Panc1 (cell line): ENCODE results near the gene KMT2A. TPM values are rescaled to one million over a fixed set of nuclear protein-coding genes. Genes with fewer than 3 reads are reported as not detected.
"Not testable (repeated sequence)": the region's sequence is repeated elsewhere in the genome, so short reads cannot be mapped to it uniquely, and the experiment has no call there.

Source experiments
- ATAC-seq: fragments of 200-7000 bp; cut with Tn5 transposase; 2 replicates; pipeline ENCODE4 v1.9.1; 2020; ENCODE audit warnings: mild to moderate bottlenecking, moderate library complexity
- BruUV-seq: library from RNA; stranded (reverse); fragments of 400-500 nt; replicated peaks from 2 replicates; lab custom pipeline; 2021; lab: Mats Ljungman, UMichigan
- CTCF ChIA-PET: fragments of 300-600 bp; sonication (Branson Sonifier 250); formaldehyde crosslinking; loops from one replicate; lab custom pipeline; 2022; ENCODE audit warnings: antibody characterized with exemption; lab: Charles Lee
- POLR2A ChIA-PET: fragments of 300-600 bp; sonication (Branson Sonifier 250); formaldehyde crosslinking; loops from one replicate; lab custom pipeline; 2022; ENCODE audit warnings: antibody characterized with exemption; lab: Charles Lee
- DNase-seq: peaks from one replicate; pipeline ENCODE4 v3.0.0-alpha.2; 2010; ENCODE audit warnings: low read depth, low spot score
- H3K27ac ChIP-seq: 2 replicates; pipeline ENCODE4 v1.5.1; 2011; ENCODE audit warnings: mild to moderate bottlenecking, low read length, inconsistent platforms
- H3K27me3 ChIP-seq: fragments of 200-500 bp; sonication (Bioruptor generic); 2 replicates; pipeline ENCODE4 v1.6.0; 2014; ENCODE audit warnings: low read length, inconsistent platforms; ENCODE audit not compliant: control insufficient read depth, insufficient read depth
- H3K36me3 ChIP-seq: fragments of 200-500 bp; sonication (Bioruptor generic); 2 replicates; pipeline ENCODE4 v1.5.1; 2014; ENCODE audit warnings: inconsistent platforms, mild to moderate bottlenecking, low read length, moderate library complexity; ENCODE audit not compliant: control insufficient read depth, insufficient read depth
- H3K4me1 ChIP-seq: 2 replicates; pipeline ENCODE4 v1.5.1; 2011; ENCODE audit warnings: inconsistent platforms, mild to moderate bottlenecking, low read length, moderate library complexity; ENCODE audit not compliant: control insufficient read depth, insufficient read depth
- H3K4me3 ChIP-seq, 2 experiments: 2 replicates each; pipeline ENCODE4 v1.5.1; 2011 to 2012; ENCODE audit warnings: low read depth in 2 of 2, low read length in 2 of 2, mild to moderate bottlenecking in 2 of 2, inconsistent platforms in 1 of 2, moderate library complexity in 1 of 2
- H3K9me3 ChIP-seq: fragments of 200-500 bp; sonication (Bioruptor generic); 2 replicates; pipeline ENCODE4 v1.5.1; 2014; ENCODE audit warnings: low read depth, mild to moderate bottlenecking, inconsistent platforms, low read length, moderate library complexity; ENCODE audit not compliant: control insufficient read depth, insufficient read depth
- POLR2AphosphoS5 ChIP-seq: IDR thresholded peaks from 2 replicates; pipeline ENCODE4 v1.6.1; 2012; ENCODE audit warnings: mild to moderate bottlenecking, low read depth, low read length, moderate library complexity
- SIN3A ChIP-seq: IDR thresholded peaks from 2 replicates; pipeline ENCODE4 v1.6.1; 2012; ENCODE audit warnings: low read depth, mild to moderate bottlenecking, low read length, moderate library complexity, borderline replicate concordance; ENCODE audit not compliant: insufficient read depth
- TCF7L2 ChIP-seq: IDR thresholded peaks from 2 replicates; pipeline ENCODE4 v1.6.1; 2011; ENCODE audit warnings: mild to moderate bottlenecking, low read depth, low read length, inconsistent platforms
- in situ Hi-C: cut with HindIII; loops from 2 replicates; pipeline ENCODE4 v1.10.0; 2016; ENCODE audit warnings: low sequenced_read_pairs, low pct_unique_long_range_greater_than_20kb
- intact Hi-C: fragments of 100-400 bp; cut with micrococcal nuclease; formaldehyde crosslinking; loops from one replicate; pipeline ENCODE4 v1.10.0; 2022; ENCODE audit not compliant: unreplicated experiment
- total RNA-seq: library from RNA; stranded (reverse); gene quantifications from one replicate; pipeline ENCODE4 v1.2.1, GENCODE V29; 2021; ENCODE audit not compliant: unreplicated experiment
- TF ChIP-seq, protein P1 (sequence below), 2 experiments: IDR thresholded peaks; 2 replicates each; pipeline ENCODE4 v1.6.1; 2011 to 2012; ENCODE audit warnings: low read depth in 2 of 2, control low read depth in 1 of 2, low read length in 1 of 2, mild to moderate bottlenecking in 1 of 2, moderate library complexity in 1 of 2; ENCODE audit not compliant: insufficient read depth in 1 of 2
- TF ChIP-seq, protein P2 (sequence below): fragments of 450-650 bp; IDR thresholded peaks from 2 replicates; pipeline ENCODE4 v1.5.1; 2017; ENCODE audit warnings: mild to moderate bottlenecking

KMT2A gene
- total RNA-seq, 1 experiment from 2014 or later = 139 TPM

DNA sequence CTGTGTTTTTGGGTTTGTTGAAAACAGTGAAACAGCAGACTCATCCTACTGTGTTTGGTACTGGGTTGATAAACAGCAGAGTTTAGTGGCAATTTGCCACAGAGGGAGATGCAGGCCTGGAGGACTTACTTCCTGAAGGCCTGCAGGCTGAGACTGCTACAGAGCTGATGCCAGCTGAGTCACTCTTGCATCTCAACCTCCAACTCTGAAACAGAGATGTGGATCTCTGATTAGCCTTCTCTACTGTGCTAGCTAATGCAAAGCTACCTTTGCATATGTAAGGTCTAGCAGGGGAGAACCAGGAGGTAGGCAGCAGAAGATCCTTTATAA is 20.6 kb upstream of the KMT2A start:
- H3K9me3 ChIP-seq = no peaks in the 10 kb centered on the region
- TF ChIP-seq, protein P1, sequence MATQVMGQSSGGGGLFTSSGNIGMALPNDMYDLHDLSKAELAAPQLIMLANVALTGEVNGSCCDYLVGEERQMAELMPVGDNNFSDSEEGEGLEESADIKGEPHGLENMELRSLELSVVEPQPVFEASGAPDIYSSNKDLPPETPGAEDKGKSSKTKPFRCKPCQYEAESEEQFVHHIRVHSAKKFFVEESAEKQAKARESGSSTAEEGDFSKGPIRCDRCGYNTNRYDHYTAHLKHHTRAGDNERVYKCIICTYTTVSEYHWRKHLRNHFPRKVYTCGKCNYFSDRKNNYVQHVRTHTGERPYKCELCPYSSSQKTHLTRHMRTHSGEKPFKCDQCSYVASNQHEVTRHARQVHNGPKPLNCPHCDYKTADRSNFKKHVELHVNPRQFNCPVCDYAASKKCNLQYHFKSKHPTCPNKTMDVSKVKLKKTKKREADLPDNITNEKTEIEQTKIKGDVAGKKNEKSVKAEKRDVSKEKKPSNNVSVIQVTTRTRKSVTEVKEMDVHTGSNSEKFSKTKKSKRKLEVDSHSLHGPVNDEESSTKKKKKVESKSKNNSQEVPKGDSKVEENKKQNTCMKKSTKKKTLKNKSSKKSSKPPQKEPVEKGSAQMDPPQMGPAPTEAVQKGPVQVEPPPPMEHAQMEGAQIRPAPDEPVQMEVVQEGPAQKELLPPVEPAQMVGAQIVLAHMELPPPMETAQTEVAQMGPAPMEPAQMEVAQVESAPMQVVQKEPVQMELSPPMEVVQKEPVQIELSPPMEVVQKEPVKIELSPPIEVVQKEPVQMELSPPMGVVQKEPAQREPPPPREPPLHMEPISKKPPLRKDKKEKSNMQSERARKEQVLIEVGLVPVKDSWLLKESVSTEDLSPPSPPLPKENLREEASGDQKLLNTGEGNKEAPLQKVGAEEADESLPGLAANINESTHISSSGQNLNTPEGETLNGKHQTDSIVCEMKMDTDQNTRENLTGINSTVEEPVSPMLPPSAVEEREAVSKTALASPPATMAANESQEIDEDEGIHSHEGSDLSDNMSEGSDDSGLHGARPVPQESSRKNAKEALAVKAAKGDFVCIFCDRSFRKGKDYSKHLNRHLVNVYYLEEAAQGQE (IDR thresholded peaks at IDR 0.05; ENCODE audit: insufficient read depth in 1 of 2, low read depth in 2 of 2, low read length in 1 of 2) = peak in 1 of 2 experiments; percentile 37; a peak in 1 of 4 replicates
- TF ChIP-seq TCF7L2 (peak; percentile 63; the same call in 1 of the 2 replicates), SIN3A (no peak), POLR2AphosphoS5 (peak; percentile 67; the same call in 1 of the 2 replicates)
- TF ChIP-seq, protein P2, sequence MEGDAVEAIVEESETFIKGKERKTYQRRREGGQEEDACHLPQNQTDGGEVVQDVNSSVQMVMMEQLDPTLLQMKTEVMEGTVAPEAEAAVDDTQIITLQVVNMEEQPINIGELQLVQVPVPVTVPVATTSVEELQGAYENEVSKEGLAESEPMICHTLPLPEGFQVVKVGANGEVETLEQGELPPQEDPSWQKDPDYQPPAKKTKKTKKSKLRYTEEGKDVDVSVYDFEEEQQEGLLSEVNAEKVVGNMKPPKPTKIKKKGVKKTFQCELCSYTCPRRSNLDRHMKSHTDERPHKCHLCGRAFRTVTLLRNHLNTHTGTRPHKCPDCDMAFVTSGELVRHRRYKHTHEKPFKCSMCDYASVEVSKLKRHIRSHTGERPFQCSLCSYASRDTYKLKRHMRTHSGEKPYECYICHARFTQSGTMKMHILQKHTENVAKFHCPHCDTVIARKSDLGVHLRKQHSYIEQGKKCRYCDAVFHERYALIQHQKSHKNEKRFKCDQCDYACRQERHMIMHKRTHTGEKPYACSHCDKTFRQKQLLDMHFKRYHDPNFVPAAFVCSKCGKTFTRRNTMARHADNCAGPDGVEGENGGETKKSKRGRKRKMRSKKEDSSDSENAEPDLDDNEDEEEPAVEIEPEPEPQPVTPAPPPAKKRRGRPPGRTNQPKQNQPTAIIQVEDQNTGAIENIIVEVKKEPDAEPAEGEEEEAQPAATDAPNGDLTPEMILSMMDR = no peak
- no peaks in the 10 kb centered on the region for H3K27me3 ChIP-seq
- intact Hi-C loops (no loop called here), in situ Hi-C loops (no loop called here)
- peak overlapping the region; percentile 96 for H3K27ac ChIP-seq
- H3K4me3 ChIP-seq = no peak overlapping the region
- no TSS peak for BruUV-seq
- peaks cover 68% of the 10 kb centered on the region for H3K4me1 ChIP-seq
- ATAC-seq (peak; percentile 98), DNase-seq (no peak)
- no peaks in the 10 kb centered on the region for H3K36me3 ChIP-seq
- ChIA-PET CTCF (no interaction called here), POLR2A (interaction anchor here (0.6 kb wide), 1 partner anchor 81 kb away, joined by 3 read pairs; no protein-coding TSS in a partner anchor)

DNA sequence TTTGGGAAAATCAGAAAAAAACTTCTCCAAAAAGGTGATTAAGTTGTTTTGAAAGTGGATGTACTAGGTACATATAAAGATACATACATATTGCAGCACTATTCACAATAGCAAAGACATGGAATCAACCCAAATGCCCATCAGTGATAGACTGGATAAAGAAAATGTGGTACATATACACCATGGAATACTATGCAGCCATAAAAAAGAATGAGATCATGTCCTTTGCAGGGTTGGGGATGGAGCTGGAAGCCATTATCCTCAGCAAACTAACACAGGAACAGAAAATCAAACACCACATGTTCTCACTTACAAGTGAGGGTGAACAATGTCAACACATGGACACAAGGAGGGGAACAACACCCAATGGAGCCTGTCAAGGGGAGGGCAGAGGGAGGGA is 19.4 kb upstream of the KMT2A start:
- Histone ChIP-seq H3K4me1 (peaks cover 72% of the 10 kb centered on the region), H3K27ac (peak overlapping the region; percentile 96)
- H3K9me3 ChIP-seq, H3K36me3 ChIP-seq, in situ Hi-C loops, DNase-seq, CTCF ChIA-PET, intact Hi-C loops, BruUV-seq, H3K27me3 ChIP-seq, ATAC-seq, H3K4me3 ChIP-seq: not testable (repeated sequence)
- POLR2A ChIA-PET = interaction anchor here (0.6 kb wide), 1 partner anchor 29 kb away, joined by 3 read pairs; no protein-coding TSS in a partner anchor

DNA sequence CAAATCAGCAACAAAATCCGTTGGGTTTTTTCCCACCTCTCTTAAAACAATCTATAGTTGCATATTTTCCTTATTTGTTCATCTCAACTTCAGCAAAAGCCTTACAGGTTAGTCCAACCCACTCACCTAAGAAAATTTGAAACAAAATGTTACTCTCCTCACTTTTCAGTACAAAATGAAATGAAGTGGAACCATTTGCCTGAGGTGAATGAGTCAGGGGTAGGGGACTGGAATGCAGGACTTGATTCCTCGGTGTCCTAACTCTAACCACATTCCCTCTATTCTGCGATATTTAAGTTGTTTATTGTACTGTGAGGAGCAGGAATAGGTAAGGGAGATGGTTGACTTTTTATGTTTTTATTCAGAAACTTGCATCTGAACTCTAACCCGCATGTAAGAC is 18.5 kb upstream of the KMT2A start:
- Histone ChIP-seq H3K27ac (peak overlapping the region; percentile 96), H3K27me3 (no peaks in the 10 kb centered on the region), H3K9me3 (no peaks in the 10 kb centered on the region), H3K36me3 (no peaks in the 10 kb centered on the region), H3K4me1 (peaks cover 70% of the 10 kb centered on the region), H3K4me3 (no peak overlapping the region)
- POLR2A ChIA-PET = interaction anchor here (0.8 kb wide), 1 partner anchor 21 kb away, joined by 3 read pairs; no protein-coding TSS in a partner anchor
- TF ChIP-seq, protein P1 (IDR thresholded peaks at IDR 0.05; ENCODE audit: insufficient read depth in 1 of 2, low read depth in 2 of 2, low read length in 1 of 2) = no peak
- no peak for TF ChIP-seq SIN3A
- TF ChIP-seq, protein P2 = no peak
- no peak for TF ChIP-seq TCF7L2
- CTCF ChIA-PET = no interaction called here
- ATAC-seq (0 out of 2 replicates have a peak, but pooled peaks have one; percentile 21), DNase-seq (no peak)
- intact Hi-C loops (no loop called here), in situ Hi-C loops (no loop called here)
- no TSS peak for BruUV-seq
